Measurements from ENCODE around the gene CBX6.
A peak's percentile ranks its signal among the peaks of the same experiment; 100 is the strongest.

Gene CBX6

GRCh38 chr22:38865201-38866023, 6.6 kb downstream of the CBX6 start:
- Histone ChIP-seq H3K4me3 (ENCODE audit: low read depth, low read length) (no peak overlapping the region), H3K27ac (no peak overlapping the region), H3K9me3 (ENCODE audit: severe bottlenecking) (no peaks in the 10 kb centered on the region), H3K36me3 (peaks cover 51% of the 10 kb centered on the region), H3K27me3 (ENCODE audit: insufficient read depth, low read depth, severe bottlenecking) (no peaks in the 10 kb centered on the region)
- TF ChIP-seq CTCF (IDR thresholded peaks at IDR 0.05; ENCODE audit: low read depth, low read length), result no peak
- DNase-seq, result peak; percentile 4

GRCh38 chr22:38864361-38865191, 7.4 kb downstream of the CBX6 start:
- no peak overlapping the region for H3K27ac ChIP-seq
- no peak overlapping the region for H3K4me3 ChIP-seq (ENCODE audit: low read depth, low read length)
- no peak for TF ChIP-seq CTCF (IDR thresholded peaks at IDR 0.05; ENCODE audit: low read depth, low read length)
- DNase-seq, result peak; percentile 5
- H3K27me3 ChIP-seq (ENCODE audit: insufficient read depth, low read depth, severe bottlenecking), result no peaks in the 10 kb centered on the region
- H3K36me3 ChIP-seq, result peaks cover 45% of the 10 kb centered on the region
- H3K9me3 ChIP-seq (ENCODE audit: severe bottlenecking), result no peaks in the 10 kb centered on the region

GRCh38 chr22:38863531-38864131, 8.4 kb downstream of the CBX6 start:
- no peak for DNase-seq
- Histone ChIP-seq H3K27ac (no peak overlapping the region), H3K27me3 (ENCODE audit: insufficient read depth, low read depth, severe bottlenecking) (no peaks in the 10 kb centered on the region), H3K4me3 (ENCODE audit: low read depth, low read length) (no peak overlapping the region), H3K9me3 (ENCODE audit: severe bottlenecking) (no peaks in the 10 kb centered on the region), H3K36me3 (peaks cover 36% of the 10 kb centered on the region)
- no peak for TF ChIP-seq CTCF (IDR thresholded peaks at IDR 0.05; ENCODE audit: low read depth, low read length)

- DNase-seq, result no peak
- H3K4me3 ChIP-seq (ENCODE audit: low read depth, low read length), result no peak overlapping the region
- no peaks in the 10 kb centered on the region for H3K9me3 ChIP-seq (ENCODE audit: severe bottlenecking)
- no peak overlapping the region for H3K27ac ChIP-seq
- TF ChIP-seq CTCF (IDR thresholded peaks at IDR 0.05; ENCODE audit: low read depth, low read length), result no peak
- H3K36me3 ChIP-seq, result peaks cover 26% of the 10 kb centered on the region
- no peaks in the 10 kb centered on the region for H3K27me3 ChIP-seq (ENCODE audit: insufficient read depth, low read depth, severe bottlenecking)
Measured at GRCh38 chr22:38862375-38863329, 9.4 kb downstream of the CBX6 start.

- Histone ChIP-seq H3K27me3 (ENCODE audit: insufficient read depth, low read depth, severe bottlenecking) (no peaks in the 10 kb centered on the region), H3K27ac (no peak overlapping the region), H3K4me3 (ENCODE audit: low read depth, low read length) (no peak overlapping the region), H3K36me3 (peaks cover 20% of the 10 kb centered on the region), H3K9me3 (ENCODE audit: severe bottlenecking) (no peaks in the 10 kb centered on the region)
- DNase-seq, result no peak
- TF ChIP-seq CTCF (IDR thresholded peaks at IDR 0.05; ENCODE audit: low read depth, low read length), result no peak
Measured at GRCh38 chr22:38861927-38862326, 10.1 kb downstream of the CBX6 start.
